NCI-H2196 treated with DMSO at 0.1 percent for 48 hours (cell line): ENCODE results near the gene SUMO2.
"Not testable (repeated sequence)": the region's sequence is repeated elsewhere in the genome, so short reads cannot be mapped to it uniquely, and the experiment has no call there.

Experiments used
- DNase-seq: peaks from one replicate; lab custom pipeline; 2025; ENCODE audit not compliant: unreplicated experiment; lab: John Stamatoyannopoulos, UW

Gene SUMO2

DNA sequence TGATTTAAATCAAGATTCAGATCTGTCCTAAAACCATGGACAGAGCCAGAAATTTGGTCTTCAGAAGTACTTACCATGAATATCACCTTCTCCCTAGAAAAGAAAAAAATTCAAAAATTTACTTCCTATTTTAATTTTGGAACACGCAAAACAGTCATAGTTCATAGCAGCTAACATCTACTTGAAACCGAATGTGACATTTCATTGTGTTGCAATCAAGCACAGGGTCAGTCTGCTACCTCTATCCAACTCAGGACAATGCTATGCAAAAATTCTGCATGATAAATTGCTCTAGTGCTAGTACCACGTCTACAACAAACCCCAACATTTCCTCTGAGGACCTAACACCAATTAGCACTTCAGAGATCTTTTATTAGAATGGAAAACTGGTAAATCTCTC is 36.2 kb downstream of the SUMO2 start:
- no peak for DNase-seq

DNA sequence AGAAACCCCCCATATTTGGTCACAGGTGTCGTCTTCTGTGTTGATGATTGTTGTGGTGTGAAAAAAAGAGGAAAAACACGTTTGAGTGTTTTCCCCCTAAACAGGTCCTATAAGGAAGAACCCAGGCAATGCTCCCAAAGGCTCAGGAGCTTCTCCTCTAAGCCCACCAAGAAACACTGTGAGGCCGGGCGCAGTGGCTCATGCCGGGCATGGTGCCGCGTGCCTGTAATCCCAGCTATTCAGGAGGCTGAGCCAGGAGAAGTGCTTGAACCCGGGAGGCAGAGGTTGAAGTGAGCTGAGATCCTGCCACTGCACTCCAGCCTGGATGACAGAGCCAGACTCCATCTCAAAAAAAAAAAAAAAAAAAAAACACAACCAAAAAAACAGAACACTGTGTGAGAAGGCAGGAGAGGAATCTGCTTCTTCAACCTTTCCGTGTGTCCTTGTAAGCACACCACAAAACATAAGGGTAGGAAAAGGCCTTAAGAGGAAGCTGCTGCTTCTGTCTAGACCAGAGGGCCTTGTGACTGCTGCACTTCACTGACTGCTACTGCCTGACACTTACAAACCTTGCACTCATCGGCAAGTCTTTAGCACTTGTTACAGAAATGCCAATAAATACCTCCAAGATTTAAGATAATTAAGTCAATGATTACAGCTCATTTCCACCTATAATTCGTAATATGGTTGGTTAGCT is 37.8 kb downstream of the SUMO2 start:
- DNase-seq = no peak

DNA sequence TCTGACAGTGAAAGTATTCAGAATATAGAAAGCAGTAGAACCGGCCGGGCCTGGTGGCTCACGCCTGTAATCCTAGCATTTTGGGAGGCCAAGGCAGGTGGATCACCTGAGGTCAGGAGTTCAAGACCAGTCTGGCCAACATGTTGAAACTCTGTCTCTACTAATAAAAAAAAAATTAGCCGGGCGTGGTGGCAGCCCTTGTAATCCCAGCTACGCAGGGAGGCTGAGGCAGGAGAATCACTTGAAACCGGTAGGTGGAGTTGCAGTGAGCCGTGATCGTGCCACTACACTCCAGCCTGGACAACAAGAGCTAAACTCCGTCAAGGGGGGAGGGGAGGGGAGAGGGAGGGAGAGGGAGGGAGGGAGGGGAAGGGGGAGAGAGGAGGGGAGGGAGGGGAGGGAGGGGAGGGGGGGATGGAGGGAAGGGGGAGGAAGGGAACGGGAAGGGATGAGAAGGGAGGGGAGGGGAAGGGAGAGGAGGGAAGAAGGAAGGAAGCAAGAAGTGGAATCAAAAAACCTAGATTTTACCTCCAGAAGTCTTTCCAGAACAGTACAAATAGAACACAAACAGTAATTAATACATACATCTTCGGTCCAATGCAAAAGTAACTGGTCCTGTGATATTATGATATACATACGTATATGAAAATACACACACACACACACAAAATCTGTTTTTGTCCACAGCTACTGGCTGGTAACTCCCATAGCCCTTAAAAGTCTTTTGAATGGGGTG is 40.4 kb downstream of the SUMO2 start:
- no peak for DNase-seq

DNA sequence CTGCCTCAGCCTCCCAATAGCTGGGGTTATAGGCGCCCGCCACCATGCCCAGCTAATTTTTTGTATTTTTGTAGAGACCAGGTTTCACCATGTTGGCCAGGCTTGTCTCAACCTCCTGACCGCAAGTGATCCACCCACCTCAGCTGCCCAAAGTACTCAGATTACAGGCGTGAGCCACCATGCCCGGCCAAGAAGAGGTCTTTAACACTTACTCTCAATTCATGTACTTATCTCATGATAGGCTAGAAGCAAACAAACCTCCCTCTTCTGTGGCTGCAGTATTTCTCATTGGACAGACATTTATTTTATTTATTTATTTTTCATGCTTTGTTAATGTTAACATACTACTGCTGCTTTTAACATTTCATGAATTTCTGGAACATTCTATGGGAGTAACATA is 44.2 kb downstream of the SUMO2 start:
- peak; percentile 16 for DNase-seq

DNA sequence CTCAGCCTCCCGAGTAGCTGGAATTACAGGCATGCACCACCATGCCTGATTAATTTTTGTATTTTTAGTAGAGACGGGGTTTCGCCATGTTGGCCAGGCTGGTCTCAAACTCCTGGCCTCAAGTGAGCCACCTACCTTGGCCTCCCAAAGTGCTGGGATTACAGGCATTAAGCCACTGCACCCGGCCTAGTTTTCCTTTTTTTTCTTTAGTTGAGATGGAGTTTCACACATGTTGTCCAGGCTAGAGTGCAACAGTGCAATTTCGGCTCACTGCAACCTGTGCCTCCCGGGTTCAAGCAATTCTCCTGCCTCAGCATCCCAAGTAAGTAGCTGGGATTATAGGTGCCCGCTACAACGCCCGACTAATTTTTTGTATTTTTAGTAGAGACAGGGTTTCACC is 45.0 kb downstream of the SUMO2 start:
- DNase-seq = not testable (repeated sequence)

DNA sequence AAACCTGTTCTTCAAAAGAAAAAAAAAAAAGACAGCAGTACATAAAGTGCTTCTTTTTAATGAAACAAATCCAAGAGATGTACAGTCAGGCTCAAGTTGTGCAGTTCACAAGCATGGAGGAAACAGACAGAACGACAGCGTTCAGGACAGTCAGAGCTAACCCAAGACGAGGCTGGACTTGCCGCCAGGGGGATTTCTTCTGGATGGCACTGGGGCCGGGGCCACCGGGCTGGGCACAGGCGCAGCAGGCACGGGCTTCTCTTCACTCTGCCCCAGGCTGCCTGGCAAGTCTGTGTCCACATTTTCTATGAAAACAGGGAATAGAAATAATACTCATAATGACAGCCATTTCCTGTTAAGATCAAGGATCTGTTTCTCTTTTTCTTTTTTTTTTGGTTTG is 46.8 kb downstream of the SUMO2 start:
- no peak for DNase-seq

DNA sequence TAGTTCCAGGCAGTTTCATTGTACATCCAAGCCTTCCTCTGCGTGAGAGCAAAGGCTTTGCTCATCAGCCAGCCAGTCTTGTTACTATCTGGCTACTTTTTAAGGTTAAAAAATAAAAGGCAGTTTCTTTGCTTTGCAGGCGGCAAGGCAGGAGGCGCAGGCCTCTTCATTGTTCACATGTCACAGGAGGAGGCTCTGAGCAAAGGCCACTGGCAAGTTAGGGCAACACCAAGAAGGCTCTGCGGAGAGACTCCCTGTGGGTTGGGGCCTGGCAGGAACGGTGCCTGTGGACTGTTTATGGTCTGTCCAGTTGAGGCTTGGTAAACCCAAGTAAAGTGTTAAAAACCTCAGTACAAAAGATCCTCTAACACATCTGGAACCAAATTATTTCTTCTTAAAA is 47.3 kb downstream of the SUMO2 start:
- no peak for DNase-seq

DNA sequence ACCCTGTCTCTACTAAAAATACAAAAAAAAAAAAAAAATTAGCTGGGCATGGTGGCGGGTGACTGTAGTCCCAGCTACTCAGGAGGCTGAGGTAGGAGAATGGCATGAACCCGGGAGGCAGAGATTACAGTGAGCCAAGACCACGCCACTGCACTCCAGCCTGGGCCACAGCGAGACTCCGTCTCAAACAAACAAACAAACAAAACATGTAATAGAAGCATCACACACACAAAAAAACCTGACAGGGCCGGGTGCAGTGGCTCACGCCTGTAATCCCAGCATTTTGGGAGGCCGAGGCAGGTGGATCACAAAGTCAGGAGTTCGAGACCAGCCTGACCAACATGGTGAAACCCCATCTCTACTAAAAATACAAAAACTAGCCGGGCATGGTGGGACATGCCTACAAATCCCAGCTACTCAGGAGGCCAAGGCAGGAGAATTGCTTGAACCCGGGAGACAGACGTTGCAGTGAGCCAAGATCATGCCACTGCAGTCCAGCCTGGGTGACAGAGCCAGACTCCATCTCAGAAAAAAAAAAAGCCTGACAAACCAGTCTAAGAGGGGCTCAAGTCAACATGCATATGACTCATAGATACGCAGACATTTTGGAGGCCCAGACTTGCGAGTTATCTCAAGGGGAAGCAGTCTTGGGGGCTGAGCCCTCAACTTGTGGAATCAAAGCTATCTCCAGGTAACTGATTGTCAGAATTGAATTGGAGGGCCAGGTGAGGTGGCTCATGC is 49.0 kb downstream of the SUMO2 start:
- not testable (repeated sequence) for DNase-seq

DNA sequence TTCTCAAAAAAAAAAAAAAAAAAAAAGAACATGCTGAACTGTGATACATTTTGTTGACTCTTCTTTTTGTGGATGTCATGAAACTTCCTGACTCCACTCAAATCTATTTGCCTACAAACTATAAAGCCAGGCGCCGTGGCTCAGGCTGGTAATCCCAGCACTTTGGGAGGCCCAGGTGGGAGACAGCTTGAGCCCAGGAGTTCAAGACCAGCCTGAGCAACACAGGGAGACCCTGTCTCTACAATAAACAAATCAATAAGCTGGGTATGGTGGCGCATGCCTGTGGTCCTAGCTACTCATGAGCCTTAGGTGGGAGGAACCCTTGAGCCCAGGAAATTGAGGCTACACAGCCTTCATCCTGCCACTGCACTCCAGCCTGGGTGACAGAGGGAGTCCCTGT is 49.8 kb downstream of the SUMO2 start:
- no peak for DNase-seq

DNA sequence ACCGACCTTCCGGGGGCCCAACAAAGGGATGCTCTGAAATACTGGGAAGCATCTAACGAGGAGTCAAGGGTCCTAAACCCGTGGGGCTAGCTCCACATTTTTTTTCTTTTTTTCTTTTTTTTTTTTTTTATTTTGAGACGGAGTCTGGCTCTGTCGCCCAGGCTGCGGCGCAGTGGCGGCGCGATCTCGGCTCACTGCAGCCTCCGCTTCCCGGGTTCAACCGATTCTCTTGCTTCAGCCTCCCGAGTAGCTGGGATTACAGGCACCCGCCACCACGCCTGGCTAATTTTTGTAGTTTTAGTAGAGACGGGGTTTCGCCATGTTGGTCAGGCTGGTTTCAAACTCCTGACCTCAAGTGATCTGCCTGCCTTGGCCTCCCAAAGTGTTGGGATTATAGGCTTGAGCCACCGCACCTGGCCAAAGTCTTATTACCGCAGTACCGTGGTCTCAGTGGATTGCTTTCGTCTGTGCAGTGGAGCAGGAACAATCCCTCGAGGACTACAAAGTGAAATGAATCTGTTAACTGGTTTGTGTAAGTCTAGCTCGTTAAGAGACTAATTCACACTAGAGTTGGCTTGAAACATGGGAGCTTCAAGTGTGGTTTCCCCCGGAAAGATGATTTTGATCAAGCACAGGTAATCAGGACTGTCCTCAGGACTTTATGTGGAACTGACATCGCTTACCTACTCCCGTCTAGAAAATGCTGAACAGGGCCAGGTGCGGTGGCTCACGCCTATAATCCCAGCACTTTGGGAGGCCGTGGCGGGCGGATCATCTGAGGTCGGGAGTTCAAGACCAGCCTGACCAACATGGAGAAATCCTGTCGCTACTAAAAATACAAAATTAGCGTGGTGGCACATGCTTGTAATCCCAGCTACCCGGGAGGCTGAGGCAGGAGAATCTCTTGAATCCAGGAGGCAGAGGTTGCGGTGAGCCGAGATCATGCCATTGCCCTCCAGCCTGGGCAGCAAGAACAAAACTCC is 50.5 kb downstream of the SUMO2 start:
- not testable (repeated sequence) for DNase-seq

DNA sequence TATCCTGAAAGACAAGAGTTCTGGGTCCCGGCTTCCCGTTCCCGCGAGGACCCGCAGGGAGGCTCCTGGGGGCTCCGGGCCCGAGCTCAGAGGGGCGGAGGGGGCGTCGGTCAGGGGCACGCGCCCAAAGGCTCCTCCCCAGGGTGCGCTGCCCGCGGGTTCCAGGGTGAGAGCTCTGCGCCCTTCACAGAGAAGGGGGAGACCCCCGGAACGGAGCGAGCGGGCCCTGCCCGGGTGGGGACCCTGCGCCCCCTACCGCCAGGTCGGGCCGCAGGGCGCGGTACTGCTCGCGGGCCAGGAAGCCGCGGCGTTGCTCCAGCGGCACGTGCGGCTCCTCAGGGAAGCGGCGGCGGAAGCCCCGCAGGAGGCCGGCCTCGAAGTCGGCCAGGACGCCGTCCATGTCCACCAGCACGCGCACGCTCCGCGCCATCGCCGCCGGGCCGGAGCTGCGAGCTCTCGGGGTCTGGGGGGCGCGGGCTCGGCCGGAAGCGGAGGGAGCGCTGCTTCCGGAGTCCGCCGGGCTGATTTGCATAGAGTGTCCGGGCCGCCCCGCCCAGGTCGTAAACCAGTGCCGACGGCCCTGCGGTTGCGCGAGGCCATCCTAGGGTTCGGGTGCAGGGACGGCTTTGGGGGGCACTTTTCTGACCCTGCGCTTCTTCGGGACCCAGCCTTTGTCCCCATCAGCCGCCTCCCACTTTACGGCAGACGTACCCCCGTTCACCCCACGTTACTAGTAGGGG is 51.3 kb downstream of the SUMO2 start, which contains the start of gene NT5C:
Gene NT5C, minus strand, starts transcription at position 465 of the 740 bp plus-strand sequence. Its CDS starts 35 bp downstream, at position 430.
- peak; percentile 51 for DNase-seq

DNA sequence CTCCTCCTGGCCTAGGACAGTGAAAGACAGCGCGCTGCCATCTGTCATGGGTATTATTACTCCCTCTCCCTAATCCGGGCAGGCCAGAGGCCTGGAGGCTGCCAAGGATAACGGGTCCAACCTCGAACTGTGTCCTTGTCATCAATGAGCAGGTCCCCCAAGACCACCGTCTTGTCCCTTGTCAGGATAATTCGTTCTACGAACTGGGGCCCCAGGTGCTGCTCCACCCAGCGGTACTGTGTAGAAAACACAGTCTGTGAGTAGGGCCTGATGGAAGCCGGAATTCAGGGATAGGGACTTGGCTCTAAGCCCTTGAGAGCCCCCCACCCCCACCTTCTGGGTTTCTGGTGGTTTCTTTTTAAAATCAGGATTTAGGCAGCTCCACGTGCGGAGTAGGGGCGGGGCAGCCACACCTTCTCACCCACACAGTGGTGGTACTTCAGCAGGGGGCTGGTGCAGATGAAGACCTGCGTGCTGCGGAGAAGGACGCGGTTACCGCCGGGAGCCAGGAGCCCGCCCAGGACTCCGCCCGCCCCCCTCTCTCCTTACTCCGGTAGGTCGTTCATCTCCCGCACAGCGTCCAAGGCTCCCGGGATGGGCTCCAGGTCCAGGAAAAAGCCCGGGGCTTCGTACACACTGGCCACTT is 52.0 kb downstream of the SUMO2 start:
- no peak for DNase-seq

DNA sequence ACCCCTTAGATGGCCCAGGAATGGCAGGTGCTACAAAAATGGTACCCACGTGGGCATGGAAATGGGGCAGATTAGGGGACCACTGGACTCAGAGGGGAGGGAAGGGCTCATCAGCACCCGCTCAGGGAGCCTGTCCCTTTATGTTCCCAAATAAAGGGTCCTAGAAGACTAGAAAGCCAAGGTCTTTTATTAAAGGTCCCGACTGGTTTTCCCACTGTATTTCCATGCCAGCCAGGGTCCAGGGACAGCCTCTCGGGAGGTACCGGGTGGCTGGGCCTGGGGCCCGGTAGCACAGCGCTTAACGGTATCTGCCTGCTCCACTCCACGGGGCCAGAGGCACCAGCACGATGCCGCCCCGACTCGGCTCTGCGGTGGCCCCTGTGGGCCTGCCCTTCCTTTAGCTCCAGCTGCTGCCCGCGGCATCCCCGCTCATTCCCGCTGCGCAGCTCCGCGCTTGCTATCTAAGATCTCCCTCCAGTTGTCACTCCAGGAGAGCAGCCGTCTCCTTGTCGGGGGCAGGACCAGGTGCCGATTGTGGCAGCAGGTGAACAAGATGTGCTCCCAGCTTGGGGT is 52.6 kb downstream of the SUMO2 start:
- no peak for DNase-seq

DNA sequence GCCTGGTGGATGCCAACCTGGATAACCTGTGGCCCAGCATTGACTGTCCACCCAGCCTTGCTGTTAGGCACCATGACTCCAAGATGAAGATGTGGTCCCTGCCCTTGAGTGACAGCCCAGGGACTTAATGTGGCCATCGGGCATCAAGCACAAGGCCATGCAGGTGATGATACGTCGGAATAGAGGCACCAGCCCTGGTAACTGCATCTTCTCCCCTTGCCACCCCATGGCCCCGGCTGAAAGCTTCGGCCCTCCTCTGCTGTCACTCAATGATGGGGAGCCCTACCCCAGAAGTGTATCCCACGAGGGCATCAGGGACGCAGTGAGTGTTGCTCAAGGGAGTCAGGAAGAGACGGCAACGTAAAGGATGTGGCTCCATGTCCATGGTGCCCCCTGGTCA is 53.2 kb downstream of the SUMO2 start:
- DNase-seq = no peak

DNA sequence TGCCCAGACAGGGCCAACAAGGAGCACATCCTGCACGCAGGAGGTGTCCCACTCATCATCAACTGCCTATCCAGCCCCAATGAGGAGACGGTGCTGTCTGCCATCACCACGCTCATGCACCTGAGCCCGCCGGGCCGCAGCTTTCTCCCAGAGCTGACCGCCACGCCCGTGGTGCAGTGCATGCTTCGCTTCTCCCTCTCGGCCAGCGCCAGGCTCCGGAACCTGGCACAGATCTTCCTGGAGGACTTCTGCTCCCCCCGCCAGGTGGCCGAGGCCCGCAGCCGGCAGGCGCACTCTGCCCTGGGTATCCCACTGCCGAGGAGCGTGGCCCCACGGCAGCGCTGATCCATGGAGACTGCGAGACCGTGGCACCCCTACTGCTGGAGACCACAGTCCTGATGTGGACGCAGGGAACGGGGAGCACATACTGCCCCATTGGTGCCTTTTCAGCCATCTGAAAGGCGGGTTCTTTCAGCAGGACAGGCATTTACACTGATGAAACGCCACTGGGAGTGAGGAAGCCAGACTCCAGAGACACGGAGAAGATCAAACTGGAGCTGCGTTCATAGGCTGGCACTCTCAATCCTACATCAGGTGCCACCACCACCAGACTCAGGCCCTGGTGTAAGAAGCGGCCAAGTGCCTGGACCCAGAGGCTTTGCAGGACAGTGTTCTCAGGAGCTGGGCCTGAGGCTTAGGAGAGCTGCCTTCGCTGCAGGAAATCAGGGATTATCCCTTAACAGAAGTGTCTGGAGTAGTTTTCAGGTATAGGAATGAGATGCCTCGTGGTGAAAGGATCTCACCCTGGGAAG is 53.9 kb downstream of the SUMO2 start:
- no peak for DNase-seq

DNA sequence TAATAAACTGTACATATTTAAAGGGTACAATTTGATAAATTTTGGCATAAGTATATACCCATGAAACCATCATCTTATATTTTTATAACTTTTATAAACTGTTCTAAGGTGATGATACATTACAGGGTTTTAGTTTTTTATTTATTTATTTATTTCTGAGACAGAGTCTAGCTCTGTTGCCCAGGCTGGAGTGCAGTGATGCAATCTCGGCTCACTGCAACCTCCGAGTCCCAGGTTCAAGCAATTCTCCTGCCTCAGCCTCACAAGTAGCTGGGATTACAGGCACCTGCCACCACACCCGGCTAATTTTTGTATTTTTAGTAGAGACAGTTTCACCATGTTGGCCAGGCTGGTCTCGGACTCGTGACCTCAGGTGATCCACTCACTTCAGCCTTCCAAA is 54.8 kb downstream of the SUMO2 start:
- not testable (repeated sequence) for DNase-seq

DNA sequence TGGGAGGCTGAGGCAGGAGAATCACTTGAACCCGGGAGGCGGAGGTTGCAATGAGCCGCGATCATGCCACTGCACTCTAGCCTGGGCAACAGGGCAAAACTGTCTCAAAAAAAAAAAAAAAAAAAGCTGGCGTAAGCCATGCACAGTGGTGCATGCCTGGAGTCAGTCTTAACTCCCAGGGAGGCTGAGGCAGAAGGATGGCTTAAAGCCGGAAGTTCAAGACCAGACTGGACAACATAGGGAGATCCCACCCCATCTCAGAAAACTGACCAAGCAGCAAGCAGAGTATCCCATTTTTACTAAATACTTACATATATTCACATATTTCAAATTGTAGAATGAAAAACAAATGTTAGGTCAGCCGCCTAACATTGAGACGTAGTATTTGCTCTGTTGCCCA is 55.8 kb downstream of the SUMO2 start:
- DNase-seq = no peak

DNA sequence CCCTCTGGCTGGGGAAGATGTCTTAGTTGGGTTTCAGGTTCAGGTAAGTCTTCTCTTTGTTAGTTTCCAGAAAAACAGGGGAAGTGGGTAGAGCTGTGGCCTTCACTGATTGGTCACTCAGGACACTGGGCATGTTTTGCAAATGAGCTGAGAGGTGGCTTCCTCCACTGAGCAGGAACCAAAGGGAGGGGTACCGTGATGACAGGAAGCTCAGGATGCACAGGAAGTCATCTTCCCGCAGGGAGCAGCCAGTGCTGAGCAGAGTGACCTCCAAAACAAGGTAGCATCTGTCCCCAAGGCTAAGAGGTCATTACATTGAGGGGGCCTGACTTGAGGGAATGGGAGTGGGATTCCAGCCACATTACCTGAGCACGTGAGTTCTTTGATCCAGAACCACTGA is 56.8 kb downstream of the SUMO2 start:
- no peak for DNase-seq
